H1 (cell line): Measurements from ENCODE around the gene CCDC141. TPM values are rescaled to one million over a fixed set of nuclear protein-coding genes. Genes with fewer than 3 reads are reported as not detected.

Source experiments
- CTCF ChIA-PET: fragments of 300-600 bp; sonication (Branson Sonifier 250); formaldehyde crosslinking; loops from one replicate; lab custom pipeline; 2021; ENCODE audit not compliant: partially characterized antibody; lab: Charles Lee
- POLR2A ChIA-PET: fragments of 300-600 bp; sonication (Branson Sonifier 250); formaldehyde crosslinking; loops from one replicate; lab custom pipeline; 2021; ENCODE audit warnings: inconsistent platforms; ENCODE audit not compliant: partially characterized antibody; lab: Charles Lee
- DNase-seq, 2 experiments: peaks; one replicate each; pipeline versions ENCODE4 v3.0.0 to v3.0.0-alpha.2; 2010 to 2022; ENCODE audit warnings: low spot score in 2 of 2, low read depth in 1 of 2, mixed read lengths in 1 of 2
- FAIRE-seq: peaks from 2 replicates; lab custom pipeline; 2011; peaks lifted over from hg19 to GRCh38; lab: Jason Lieb, UNC
- H2AFZ ChIP-seq: 2 replicates; pipeline ENCODE4 v1.8.1; 2012; ENCODE audit warnings: low read length, inconsistent platforms
- H2AK5ac ChIP-seq: 2 replicates; pipeline ENCODE4 v1.6.1; 2013; ENCODE audit warnings: low read depth, low read length
- H2BK120ac ChIP-seq: replicated peaks from 2 replicates; pipeline ENCODE3; 2013; ENCODE audit warnings: low read depth, low read length, inconsistent platforms
- H2BK12ac ChIP-seq: 2 replicates; pipeline ENCODE4 v1.6.1; 2013; ENCODE audit warnings: low read depth, low read length
- H2BK15ac ChIP-seq: 2 replicates; pipeline ENCODE4 v1.6.1; 2013; ENCODE audit warnings: low read length
- H2BK20ac ChIP-seq: 2 replicates; pipeline ENCODE4 v1.6.1; 2013; ENCODE audit warnings: low read length
- H2BK5ac ChIP-seq: 2 replicates; pipeline ENCODE4 v1.6.1; 2013; ENCODE audit warnings: low read depth, low read length
- H3K14ac ChIP-seq: 2 replicates; pipeline ENCODE4 v1.6.1; 2013; ENCODE audit warnings: inconsistent platforms; ENCODE audit not compliant: insufficient read length
- H3K18ac ChIP-seq: 2 replicates; pipeline ENCODE4 v1.6.1; 2013; ENCODE audit warnings: low read length; ENCODE audit errors: extremely low read depth
- H3K23ac ChIP-seq: 2 replicates; pipeline ENCODE4 v1.6.1; 2013; ENCODE audit warnings: inconsistent platforms; ENCODE audit not compliant: insufficient read length
- H3K23me2 ChIP-seq: 2 replicates; pipeline ENCODE4 v1.6.1; 2013; ENCODE audit warnings: low read depth, low read length
- H3K27ac ChIP-seq: 2 replicates; pipeline ENCODE4 v1.6.1; 2011; ENCODE audit warnings: low read depth, low read length, inconsistent platforms
- H3K27me3 ChIP-seq, 4 experiments: replicated peaks in 1 of 4; 1 replicate in 1 of 4; 2 replicates in 3 of 4; pipeline versions ENCODE4 v1.6.1 to v1.8.1; 2011 to 2013; ENCODE audit warnings: low read length in 3 of 4, mild to moderate bottlenecking in 3 of 4, inconsistent platforms in 2 of 4, mixed read lengths in 2 of 4, moderate library complexity in 1 of 4; ENCODE audit not compliant: control insufficient read depth in 3 of 4, insufficient read depth in 3 of 4; ENCODE audit errors: extremely low read depth in 1 of 4
- H3K36me3 ChIP-seq, 4 experiments: 2 replicates each; pipeline versions ENCODE4 v1.6.1 to v1.8.1; 2011 to 2013; ENCODE audit warnings: mild to moderate bottlenecking in 4 of 4, low read length in 3 of 4, moderate library complexity in 2 of 4, control low read depth in 1 of 4, inconsistent platforms in 1 of 4; ENCODE audit not compliant: insufficient read depth in 4 of 4, control insufficient read depth in 2 of 4
- H3K4ac ChIP-seq: replicated peaks from 2 replicates; pipeline ENCODE3; 2013; ENCODE audit warnings: low read length, low read depth, mixed read lengths, inconsistent platforms; ENCODE audit not compliant: insufficient read length
- H3K4me1 ChIP-seq, 4 experiments: replicated peaks in 1 of 4; 1 replicate in 1 of 4; 2 replicates in 3 of 4; pipeline versions ENCODE4 v1.6.1 to v1.8.1; 2011 to 2013; ENCODE audit warnings: low read length in 3 of 4, inconsistent platforms in 2 of 4, mixed read lengths in 1 of 4; ENCODE audit not compliant: insufficient read depth in 4 of 4, control insufficient read depth in 3 of 4
- H3K4me2 ChIP-seq, 2 experiments: 2 replicates each; pipeline versions ENCODE4 v1.6.1 to v1.8.1; 2011 to 2013; ENCODE audit warnings: low read depth in 2 of 2, low read length in 2 of 2, control low read depth in 1 of 2, inconsistent platforms in 1 of 2, mild to moderate bottlenecking in 1 of 2; ENCODE audit not compliant: insufficient read depth in 1 of 2
- H3K4me3 ChIP-seq, 4 experiments: fragments of 200-600, 300-600 bp in 1 of 4; sonication (generic), shearing (Covaris generic), sonication (Bioruptor Twin) in 1 of 4; 2 replicates each; pipeline versions ENCODE4 v1.5.1 to v1.8.1; 2011 to 2016; ENCODE audit warnings: low read length in 4 of 4, low read depth in 3 of 4, control low read depth in 2 of 4, inconsistent platforms in 2 of 4, mild to moderate bottlenecking in 2 of 4, mixed read lengths in 1 of 4, moderate library complexity in 1 of 4; ENCODE audit not compliant: insufficient read depth in 2 of 4; ENCODE audit errors: extremely low read depth in 1 of 4
- H3K56ac ChIP-seq: replicated peaks from 2 replicates; pipeline ENCODE3; 2013; ENCODE audit warnings: low read depth, mild to moderate bottlenecking, mixed read lengths, low read length, inconsistent platforms; ENCODE audit not compliant: insufficient read length
- H3K79me1 ChIP-seq: 2 replicates; pipeline ENCODE4 v1.6.1; 2013; ENCODE audit warnings: low read depth, low read length, control low read depth
- H3K79me2 ChIP-seq, 2 experiments: 2 replicates each; pipeline versions ENCODE4 v1.6.1 to v1.8.1; 2012 to 2013; ENCODE audit warnings: low read length in 2 of 2, mild to moderate bottlenecking in 2 of 2, inconsistent platforms in 1 of 2; ENCODE audit not compliant: insufficient read depth in 2 of 2, control insufficient read depth in 1 of 2
- H3K9ac ChIP-seq, 4 experiments: replicated peaks in 1 of 4; 1 replicate in 1 of 4; 2 replicates in 3 of 4; pipeline versions ENCODE4 v1.6.1 to v1.8.1; 2011 to 2013; ENCODE audit warnings: low read depth in 3 of 4, low read length in 3 of 4, control low read depth in 2 of 4, mild to moderate bottlenecking in 2 of 4, moderate library complexity in 2 of 4, inconsistent platforms in 1 of 4; ENCODE audit errors: extremely low read depth in 1 of 4
- H3K9me3 ChIP-seq, 2 experiments: 2 replicates each; pipeline versions ENCODE4 v1.6.1 to v1.8.1; 2012 to 2013; ENCODE audit warnings: mild to moderate bottlenecking in 2 of 2, moderate library complexity in 2 of 2, control low read depth in 1 of 2, inconsistent platforms in 1 of 2, low read depth in 1 of 2, low read length in 1 of 2, mixed read lengths in 1 of 2; ENCODE audit not compliant: insufficient read depth in 2 of 2
- H4K20me1 ChIP-seq, 2 experiments: replicated peaks in 1 of 2; 2 replicates each; pipeline versions ENCODE3 to v1.8.1; 2011 to 2013; ENCODE audit warnings: inconsistent platforms in 2 of 2, low read length in 2 of 2, mild to moderate bottlenecking in 1 of 2; ENCODE audit not compliant: insufficient read depth in 2 of 2, control insufficient read depth in 1 of 2
- H4K5ac ChIP-seq: 2 replicates; pipeline ENCODE4 v1.6.1; 2013; ENCODE audit warnings: low read length, low read depth, mixed read lengths, inconsistent platforms; ENCODE audit not compliant: insufficient read length
- H4K8ac ChIP-seq: 2 replicates; pipeline ENCODE4 v1.8.0; 2013; ENCODE audit warnings: mild to moderate bottlenecking, moderate library complexity, low read length, inconsistent platforms; ENCODE audit not compliant: insufficient read depth; ENCODE audit errors: extremely low read depth
- H4K91ac ChIP-seq: replicated peaks from 2 replicates; pipeline ENCODE3; 2013; ENCODE audit warnings: low read length, mixed read lengths, inconsistent platforms; ENCODE audit not compliant: insufficient read length
- CREB1 ChIP-seq: IDR thresholded peaks from 2 replicates; pipeline ENCODE4 v1.6.1; 2012; ENCODE audit warnings: inconsistent platforms
- JUN ChIP-seq: IDR thresholded peaks from 2 replicates; pipeline ENCODE4 v1.6.1; 2011; ENCODE audit warnings: low read depth, mild to moderate bottlenecking, improper control_type of control experiment, low read length
- RNF2 ChIP-seq: fragments of 200-900, 300-1000 bp; sonication (generic); IDR thresholded peaks from 2 replicates; pipeline ENCODE4 v1.7.1; 2016; ENCODE audit warnings: borderline replicate concordance, low read depth, mild to moderate bottlenecking, antibody characterized with exemption, low read length; ENCODE audit not compliant: poor library complexity, severe bottlenecking; ENCODE audit errors: missing control alignments
- SP1 ChIP-seq: IDR thresholded peaks from 2 replicates; pipeline ENCODE4 v1.6.1; 2011; ENCODE audit warnings: low read depth, low read length
- TAF1 ChIP-seq: IDR thresholded peaks from 2 replicates; pipeline ENCODE4 v1.6.1; 2011; ENCODE audit warnings: mild to moderate bottlenecking, low read depth, low read length
- TAF7 ChIP-seq: optimal IDR thresholded peaks from 2 replicates; pipeline ENCODE3; 2011; ENCODE audit warnings: low read depth, mild to moderate bottlenecking, inconsistent platforms, low read length, moderate library complexity, borderline replicate concordance
- WGBS, 2 experiments: shearing (Covaris generic) in 1 of 2; methylation state at CpG; one replicate each; pipeline versions ENCODE4 v1.1.6 to v1.1.7; 2013 to 2015; ENCODE audit warnings: low lambda C conversion rate in 2 of 2, mixed read lengths in 2 of 2, inconsistent platforms in 1 of 2, low coverage in 1 of 2, missing lambda C conversion rate in 1 of 2; ENCODE audit not compliant: insufficient replicate concordance in 2 of 2, insufficient coverage in 1 of 2, insufficient read length in 1 of 2; ENCODE audit errors: extremely low coverage in 1 of 2, missing lambda C conversion rate in 1 of 2; 5-methylcytosine and 5-hydroxymethylcytosine counted together
- polyA plus RNA-seq, 7 experiments: library from polyadenylated mRNA; depleted of rRNA in 3 of 7; stranded (reverse) in 5 of 7; unstranded in 2 of 7; fragments of >200 nt in 5 of 7; fragments of 200-250 nt in 2 of 7; gene quantifications; 1 replicate in 5 of 7; 2 replicates in 1 of 7; 4 replicates in 1 of 7; pipeline versions ENCODE4 v1.2.1 to v1.2.3, GENCODE V29; 2011 to 2013; ENCODE audit warnings: missing spikeins in 2 of 7, mixed read lengths in 2 of 7
- total RNA-seq: library from RNA; stranded (reverse); fragmentation: NEBNext Ultra II Directional; extraction: Animal tissue kit (Norgen Biotek cat#: 25700); gene quantifications from 2 replicates; pipeline ENCODE4 v1.2.1, GENCODE V29; 2021

CCDC141 gene
- total and polyA plus RNA-seq, 2 of the 8 experiments (the other 6 are each of a cell fraction or from before 2014, with no cell fraction given): 0.56 to 21.6 TPM

GRCh38 chr2:178917555-178917954 lies 132.4 kb downstream of the CCDC141 start:
- TF ChIP-seq TAF7: no peak
- no peak for TF ChIP-seq SP1
- no peak for TF ChIP-seq CREB1
- no peak for TF ChIP-seq TAF1
- TF ChIP-seq JUN: no peak
- no peak for TF ChIP-seq RNF2
- CTCF ChIA-PET: interaction anchor here (0.6 to 1.5 kb wide), 2 partner anchors 212 to 355 kb away, joined by 3 to 6 read pairs; no protein-coding TSS in a partner anchor
- Histone ChIP-seq H3K23ac (no peak overlapping the region), H2AFZ (no peak overlapping the region), H3K4me1 (no peaks in the 10 kb centered on the region), H4K20me1 (no peaks in the 10 kb centered on the region), H3K23me2 (no peaks in the 10 kb centered on the region), H3K27ac (no peak overlapping the region), H3K56ac (no peak overlapping the region), H3K9me3 (no peaks in the 10 kb centered on the region), H3K4me2 (no peak overlapping the region), H4K91ac (no peak overlapping the region), H2AK5ac (no peak overlapping the region), H2BK20ac (no peak overlapping the region), H3K79me2 (no peaks in the 10 kb centered on the region), H2BK5ac (no peak overlapping the region), H2BK120ac (no peak overlapping the region), H2BK15ac (no peak overlapping the region), H3K4me3 (no peak overlapping the region), H4K5ac (no peak overlapping the region), H3K4ac (no peak overlapping the region), H3K36me3 (peaks cover 0 to 3% (median 0%) of the 10 kb centered on the region in 4 experiments; a peak in 1 of 8 replicates), H3K14ac (no peak overlapping the region), H3K18ac (no peak overlapping the region), H2BK12ac (no peak overlapping the region), H3K9ac (no peak overlapping the region), H4K8ac (no peak overlapping the region), H3K79me1 (no peaks in the 10 kb centered on the region), H3K27me3 (no peaks in the 10 kb centered on the region)
- no peak for FAIRE-seq
- POLR2A ChIA-PET: no interaction called here
- DNase-seq: no peak
- WGBS, 2 experiments: 89% methylated on average over 4 of the region's 4 CpGs; no CpG with 5 or more reads in 1 of the 2 experiments
